H1 (cell line): Measurements from ENCODE around the gene DNAJC28. TPM values are rescaled to one million over a fixed set of nuclear protein-coding genes. Genes with fewer than 3 reads are reported as not detected.

Experiments
- CTBP2 ChIP-seq: IDR thresholded peaks from 2 replicates; pipeline ENCODE4 v1.7.0; 2011; ENCODE audit warnings: borderline replicate concordance, mild to moderate bottlenecking, moderate library complexity, mixed read lengths, low read length; ENCODE audit not compliant: insufficient read depth, insufficient read length
- FOSL1 ChIP-seq: IDR thresholded peaks from 2 replicates; pipeline ENCODE4 v1.6.1; 2011; ENCODE audit warnings: mild to moderate bottlenecking, low read depth, low read length, moderate library complexity; ENCODE audit not compliant: insufficient read depth
- HDAC6 ChIP-seq: IDR thresholded peaks from one replicate; pipeline ENCODE4 v1.7.1; 2012; ENCODE audit warnings: low read depth, mild to moderate bottlenecking, inconsistent platforms, low read length, moderate library complexity
- JUN ChIP-seq: IDR thresholded peaks from 2 replicates; pipeline ENCODE4 v1.6.1; 2011; ENCODE audit warnings: low read depth, mild to moderate bottlenecking, improper control_type of control experiment, low read length
- JUND ChIP-seq: IDR thresholded peaks from 2 replicates; pipeline ENCODE4 v1.6.1; 2011; ENCODE audit warnings: mild to moderate bottlenecking, improper control_type of control experiment, low read length
- KDM4A ChIP-seq: IDR thresholded peaks from one replicate; pipeline ENCODE4 v1.7.1; 2012; ENCODE audit warnings: low read depth, mild to moderate bottlenecking, moderate library complexity, low read length, inconsistent platforms; ENCODE audit not compliant: severe bottlenecking
- polyA plus RNA-seq, 7 experiments: library from polyadenylated mRNA; depleted of rRNA in 3 of 7; stranded (reverse) in 5 of 7; unstranded in 2 of 7; fragments of >200 nt in 5 of 7; fragments of 200-250 nt in 2 of 7; gene quantifications; 1 replicate in 5 of 7; 2 replicates in 1 of 7; 4 replicates in 1 of 7; pipeline versions ENCODE4 v1.2.1 to v1.2.3, GENCODE V29; 2011 to 2013; ENCODE audit warnings: missing spikeins in 2 of 7, mixed read lengths in 2 of 7
- total RNA-seq: library from RNA; stranded (reverse); fragmentation: NEBNext Ultra II Directional; extraction: Animal tissue kit (Norgen Biotek cat#: 25700); gene quantifications from 2 replicates; pipeline ENCODE4 v1.2.1, GENCODE V29; 2021

Gene DNAJC28
- total and polyA plus RNA-seq, 2 of the 8 experiments (the other 6 are each of a cell fraction or from before 2014, with no cell fraction given): 0.97 to 4.3 TPM

DNA sequence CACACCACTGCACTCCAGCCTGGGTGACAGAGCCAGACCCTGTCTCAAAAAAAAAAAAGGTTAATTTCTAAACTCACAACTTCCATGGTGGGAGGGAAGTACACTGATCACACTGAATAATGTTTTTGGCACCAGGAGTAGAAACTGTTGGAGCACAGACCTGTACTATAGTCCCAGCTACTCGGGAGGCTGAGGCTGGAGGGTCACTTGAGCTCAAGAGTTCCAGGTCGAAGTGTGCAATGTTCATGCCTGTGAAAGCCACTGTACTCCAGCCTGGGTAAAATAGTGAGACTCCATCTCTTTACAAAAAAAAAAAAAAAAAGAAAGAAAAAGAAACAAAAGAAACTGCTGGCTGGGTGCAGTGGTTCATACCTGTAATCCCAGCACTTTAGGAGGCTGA lies 47.0 kb downstream of the DNAJC28 start (continued):
- TF ChIP-seq KDM4A (no peak), FOSL1 (no peak), HDAC6 (no peak), JUN (no peak), CTBP2 (no peak), JUND (no peak)
